ENCODE results near the gene AGAP1. TPM values are rescaled to one million over a fixed set of nuclear protein-coding genes. Genes with fewer than 3 reads are reported as not detected.

AGAP1 gene
- total RNA-seq, 3 donors from 2014 or later (not counting 1 experiment from before 2014, with no cell fraction given): 42.0 to 56.4 (median 45.7) TPM

DNA sequence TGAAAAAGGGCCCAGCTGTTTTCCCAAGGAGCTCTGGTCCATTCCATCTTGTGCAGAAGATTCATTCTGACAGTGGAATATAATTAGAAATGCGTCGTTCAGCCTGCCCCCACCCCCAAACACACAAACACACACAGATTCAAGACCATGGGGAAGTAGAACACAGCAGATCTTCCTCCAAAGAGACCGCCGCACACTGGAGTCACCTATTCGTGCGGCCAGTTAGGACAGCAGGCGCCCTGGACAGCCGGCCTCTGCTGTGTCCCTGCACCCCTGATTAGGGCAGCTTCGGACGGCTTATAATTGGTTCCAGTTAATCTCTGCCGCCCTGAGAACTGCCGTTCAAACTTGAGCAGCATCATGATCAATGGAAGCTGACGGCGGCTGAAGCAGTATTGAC is 558.4 kb downstream of the AGAP1 start:
- H3K27me3 Mint-ChIP-seq (ENCODE audit: low read depth in 2 of 2): peaks cover 0 to 5% of the 10 kb centered on the region in 2 donors
- H3K9me3 Mint-ChIP-seq: no peaks in the 10 kb centered on the region
- no peaks in the 10 kb centered on the region for H3K27me3 ChIP-seq (ENCODE audit: control insufficient read depth, insufficient read depth, low read length)
- H3K4me3 Mint-ChIP-seq: no peak overlapping the region
- H3K27ac Mint-ChIP-seq: no peak overlapping the region
- intact Hi-C loops (cut with micrococcal nuclease): no loop called here
- TF ChIP-seq CTCF (IDR thresholded peaks at IDR 0.05): no peak
- H3K9me3 ChIP-seq (ENCODE audit: control insufficient read depth, insufficient read depth, low read length): no peaks in the 10 kb centered on the region
- no peak overlapping the region for H3K27ac ChIP-seq (ENCODE audit: low read length)
- WGBS (ENCODE audit: insufficient coverage): 93% methylated on average over 14 of the region's 14 CpGs
- H3K36me3 Mint-ChIP-seq: no peaks in the 10 kb centered on the region
- no peak overlapping the region for H3K4me3 ChIP-seq (ENCODE audit: low read length)
- no peaks in the 10 kb centered on the region for H3K36me3 ChIP-seq (ENCODE audit: control insufficient read depth, insufficient read depth, low read length)
- no peaks in the 10 kb centered on the region for H3K4me1 ChIP-seq (ENCODE audit: control insufficient read depth, insufficient read depth, low read length)
- no peak for ATAC-seq
- no peak for DNase-seq
- peaks cover 9 to 22% of the 10 kb centered on the region in 2 donors for H3K4me1 Mint-ChIP-seq

GRCh38 chr2:236052926-236053821 is 559.3 kb downstream of the AGAP1 start:
- no peak overlapping the region for H3K4me3 Mint-ChIP-seq
- peaks cover 9 to 22% of the 10 kb centered on the region in 2 donors for H3K4me1 Mint-ChIP-seq
- TF ChIP-seq CTCF (IDR thresholded peaks at IDR 0.05): no peak
- peaks cover 0 to under 1% of the 10 kb centered on the region in 2 donors for H3K9me3 Mint-ChIP-seq
- no peak overlapping the region for H3K27ac Mint-ChIP-seq
- Histone ChIP-seq H3K27me3 (ENCODE audit: control insufficient read depth, insufficient read depth, low read length) (no peaks in the 10 kb centered on the region), H3K27ac (ENCODE audit: low read length) (no peak overlapping the region), H3K4me3 (ENCODE audit: low read length) (no peak overlapping the region), H3K4me1 (ENCODE audit: control insufficient read depth, insufficient read depth, low read length) (no peaks in the 10 kb centered on the region), H3K9me3 (ENCODE audit: control insufficient read depth, insufficient read depth, low read length) (no peaks in the 10 kb centered on the region), H3K36me3 (ENCODE audit: control insufficient read depth, insufficient read depth, low read length) (no peaks in the 10 kb centered on the region)
- no peak for DNase-seq
- peak in 1 of 3 donors; percentile 28 for ATAC-seq
- peaks cover 3% of the 10 kb centered on the region for H3K36me3 Mint-ChIP-seq
- H3K27me3 Mint-ChIP-seq (ENCODE audit: low read depth in 2 of 2): peaks cover 0 to 5% of the 10 kb centered on the region in 2 donors
- intact Hi-C loops (cut with micrococcal nuclease): no loop called here
- WGBS (ENCODE audit: insufficient coverage): 59% methylated on average over 37 of the region's 37 CpGs

- Histone ChIP-seq H3K9me3 (ENCODE audit: control insufficient read depth, insufficient read depth, low read length) (no peaks in the 10 kb centered on the region), H3K27ac (ENCODE audit: low read length) (no peak overlapping the region), H3K4me3 (ENCODE audit: low read length) (no peak overlapping the region), H3K4me1 (ENCODE audit: control insufficient read depth, insufficient read depth, low read length) (no peaks in the 10 kb centered on the region), H3K36me3 (ENCODE audit: control insufficient read depth, insufficient read depth, low read length) (no peaks in the 10 kb centered on the region), H3K27me3 (ENCODE audit: control insufficient read depth, insufficient read depth, low read length) (no peaks in the 10 kb centered on the region)
- H3K4me1 Mint-ChIP-seq: peaks cover 9 to 22% of the 10 kb centered on the region in 2 donors
- intact Hi-C loops (cut with micrococcal nuclease): no loop called here
- DNase-seq: no peak
- H3K36me3 Mint-ChIP-seq: peaks cover 7% of the 10 kb centered on the region
- no peak for ATAC-seq
- H3K9me3 Mint-ChIP-seq: peaks cover 0 to 2% of the 10 kb centered on the region in 2 donors
- WGBS (ENCODE audit: insufficient coverage): 77% methylated on average over 2 of the region's 2 CpGs
- TF ChIP-seq CTCF (IDR thresholded peaks at IDR 0.05): no peak
- H3K27me3 Mint-ChIP-seq (ENCODE audit: low read depth in 2 of 2): peaks cover 0 to 5% of the 10 kb centered on the region in 2 donors
- no peak overlapping the region for H3K27ac Mint-ChIP-seq
- H3K4me3 Mint-ChIP-seq: no peak overlapping the region
Measured at GRCh38 chr2:236054125-236054524, 560.3 kb downstream of the AGAP1 start.

All from natural killer cell (primary cell).